Right lobe of liver (tissue), 6 donors: ENCODE results near the gene KRTAP5-7. TPM values are rescaled to one million over a fixed set of nuclear protein-coding genes. Genes with fewer than 3 reads are reported as not detected.

Experiments
- ATAC-seq, 4 donors: fragments of 200-7000 bp; cut with Tn5 transposase; one replicate each; pipeline ENCODE4 v1.9.1; 2020; ENCODE audit warnings: mild to moderate bottlenecking in 4 of 4, moderate library complexity in 4 of 4
- DNase-seq, 3 donors: peaks; one replicate each; pipeline ENCODE4 v3.0.0-alpha.2; 2020
- H3K27ac ChIP-seq, 3 donors: fragments of 200-600 bp; one replicate each; pipeline ENCODE4 v1.8.0; 2022
- H3K27me3 ChIP-seq, 2 donors: fragments of 200-600 bp; one replicate each; pipeline ENCODE4 v1.8.0; 2022
- H3K36me3 ChIP-seq, 4 donors: fragments of 200-600 bp; sonication (generic) in 1 of 4; one replicate each; pipeline versions ENCODE4 v1.5.1 to v1.8.0; 2017 to 2022; ENCODE audit warnings: control low read depth in 1 of 4
- H3K4me1 ChIP-seq, 4 donors: fragments of 200-600 bp; sonication (generic) in 1 of 4; one replicate each; pipeline versions ENCODE4 v1.5.1 to v1.8.0; 2017 to 2022; ENCODE audit warnings: control low read depth in 1 of 4
- H3K4me3 ChIP-seq, 3 donors: fragments of 200-600 bp; one replicate each; pipeline ENCODE4 v1.8.0; 2022
- H3K9me3 ChIP-seq, 4 donors: fragments of 200-600 bp; sonication (generic) in 1 of 4; one replicate each; pipeline versions ENCODE4 v1.5.1 to v1.8.0; 2017 to 2022; ENCODE audit warnings: control low read depth in 1 of 4
- POLR2A ChIP-seq: fragments of 450-650 bp; IDR thresholded peaks from one replicate; pipeline ENCODE4 v1.6.1; 2017; ENCODE audit warnings: antibody characterized with exemption, mild to moderate bottlenecking
- WGBS: methylation state at CpG from one replicate; pipeline ENCODE4 v1.1.6; 2018; ENCODE audit warnings: low coverage, low lambda C conversion rate; ENCODE audit not compliant: insufficient coverage; ENCODE audit errors: missing lambda C conversion rate; 5-methylcytosine and 5-hydroxymethylcytosine counted together
- intact Hi-C, 2 donors: fragments of 100-400 bp; cut with DNase I; formaldehyde crosslinking; loops; one replicate each; pipeline versions ENCODE4 v1.11.2 to v1.14.1; 2022
- total RNA-seq, 6 experiments: library from RNA; depleted of rRNA in 2 of 6; stranded (reverse); fragments of >200 nt in 2 of 6; fragmentation: NEBNext Ultra II Directional in 3 of 6; extraction: Animal tissue kit (Norgen Biotek cat#: 25700) in 3 of 6; gene quantifications; one replicate each; pipeline versions ENCODE4 v1.1.0 to v1.2.4, GENCODE V29; 2016 to 2023
- TF ChIP-seq, protein P1 (sequence below), 4 donors: fragments of 200-600 bp in 3 of 4; fragments of 450-650 bp in 1 of 4; IDR thresholded peaks; one replicate each; pipeline versions ENCODE4 v1.5.1 to v1.8.0; 2016 to 2022; ENCODE audit warnings: antibody characterized with exemption in 4 of 4, mild to moderate bottlenecking in 2 of 4
- donor health status: DM: no; HTN: yes; CAD: no.
- donor health status: DM: no; HTN: no; CAD: no.
- donor health status: DM: no; HTN: no; CAD: no.
- donor health status: DM: no; HTN: yes; CAD: no.
- donor health status: DM: no; HTN: yes; CAD: no.

Gene KRTAP5-7
- total RNA-seq, 6 experiments from 2014 or later: 0.18 to 3.9 (median 0.23) TPM; not detected in 2

DNA sequence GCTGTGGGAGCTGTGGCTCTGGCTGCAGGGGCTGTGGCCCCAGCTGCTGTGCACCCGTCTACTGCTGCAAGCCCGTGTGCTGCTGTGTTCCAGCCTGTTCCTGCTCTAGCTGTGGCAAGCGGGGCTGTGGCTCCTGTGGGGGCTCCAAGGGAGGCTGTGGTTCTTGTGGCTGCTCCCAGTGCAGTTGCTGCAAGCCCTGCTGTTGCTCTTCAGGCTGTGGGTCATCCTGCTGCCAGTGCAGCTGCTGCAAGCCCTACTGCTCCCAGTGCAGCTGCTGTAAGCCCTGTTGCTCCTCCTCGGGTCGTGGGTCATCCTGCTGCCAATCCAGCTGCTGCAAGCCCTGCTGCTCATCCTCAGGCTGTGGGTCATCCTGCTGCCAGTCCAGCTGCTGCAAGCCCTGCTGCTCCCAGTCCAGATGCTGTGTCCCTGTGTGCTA lies 21.7 kb downstream of the KRTAP5-7 start:
- Histone ChIP-seq H3K36me3 (no peaks in the 10 kb centered on the region), H3K9me3 (no peaks in the 10 kb centered on the region), H3K27me3 (no peaks in the 10 kb centered on the region), H3K4me3 (no peak overlapping the region), H3K4me1 (no peaks in the 10 kb centered on the region), H3K27ac (no peak overlapping the region)
- TF ChIP-seq, protein P1, sequence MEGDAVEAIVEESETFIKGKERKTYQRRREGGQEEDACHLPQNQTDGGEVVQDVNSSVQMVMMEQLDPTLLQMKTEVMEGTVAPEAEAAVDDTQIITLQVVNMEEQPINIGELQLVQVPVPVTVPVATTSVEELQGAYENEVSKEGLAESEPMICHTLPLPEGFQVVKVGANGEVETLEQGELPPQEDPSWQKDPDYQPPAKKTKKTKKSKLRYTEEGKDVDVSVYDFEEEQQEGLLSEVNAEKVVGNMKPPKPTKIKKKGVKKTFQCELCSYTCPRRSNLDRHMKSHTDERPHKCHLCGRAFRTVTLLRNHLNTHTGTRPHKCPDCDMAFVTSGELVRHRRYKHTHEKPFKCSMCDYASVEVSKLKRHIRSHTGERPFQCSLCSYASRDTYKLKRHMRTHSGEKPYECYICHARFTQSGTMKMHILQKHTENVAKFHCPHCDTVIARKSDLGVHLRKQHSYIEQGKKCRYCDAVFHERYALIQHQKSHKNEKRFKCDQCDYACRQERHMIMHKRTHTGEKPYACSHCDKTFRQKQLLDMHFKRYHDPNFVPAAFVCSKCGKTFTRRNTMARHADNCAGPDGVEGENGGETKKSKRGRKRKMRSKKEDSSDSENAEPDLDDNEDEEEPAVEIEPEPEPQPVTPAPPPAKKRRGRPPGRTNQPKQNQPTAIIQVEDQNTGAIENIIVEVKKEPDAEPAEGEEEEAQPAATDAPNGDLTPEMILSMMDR (IDR thresholded peaks at IDR 0.05): no peak
- no peak for TF ChIP-seq POLR2A
- 20% methylated on average over 1 of the region's 5 CpGs for WGBS
- intact Hi-C loops: no loop called here
- ATAC-seq: no peak
- no peak for DNase-seq

DNA sequence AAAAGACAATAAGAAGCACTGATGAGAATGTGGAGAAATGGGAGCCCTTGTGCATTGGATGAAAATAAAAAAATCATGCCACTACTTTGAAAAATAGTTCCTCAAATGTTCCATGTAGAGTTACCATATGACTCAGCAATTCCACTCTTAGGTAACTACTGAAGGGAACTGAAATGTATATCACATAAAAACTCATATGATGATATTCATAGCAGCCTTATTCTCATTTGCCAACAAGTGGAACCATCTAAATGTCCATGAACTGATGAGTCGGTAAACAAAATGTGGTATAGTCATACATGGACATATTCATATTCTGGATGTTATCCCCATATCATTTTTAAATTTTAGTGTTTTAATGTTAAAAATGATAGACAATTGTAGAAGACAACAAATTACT lies 24.6 kb downstream of the KRTAP5-7 start:
- H3K36me3 ChIP-seq: no peaks in the 10 kb centered on the region
- WGBS: 80% methylated on average over 1 of the region's 1 CpG
- H3K27ac ChIP-seq: no peak overlapping the region
- intact Hi-C loops: no loop called here
- no peak overlapping the region for H3K4me3 ChIP-seq
- H3K27me3 ChIP-seq: no peaks in the 10 kb centered on the region
- TF ChIP-seq, protein P1 (IDR thresholded peaks at IDR 0.05): no peak
- no peak for TF ChIP-seq POLR2A
- ATAC-seq (no peak), DNase-seq (no peak)
- no peaks in the 10 kb centered on the region for H3K9me3 ChIP-seq
- H3K4me1 ChIP-seq: no peaks in the 10 kb centered on the region

DNA sequence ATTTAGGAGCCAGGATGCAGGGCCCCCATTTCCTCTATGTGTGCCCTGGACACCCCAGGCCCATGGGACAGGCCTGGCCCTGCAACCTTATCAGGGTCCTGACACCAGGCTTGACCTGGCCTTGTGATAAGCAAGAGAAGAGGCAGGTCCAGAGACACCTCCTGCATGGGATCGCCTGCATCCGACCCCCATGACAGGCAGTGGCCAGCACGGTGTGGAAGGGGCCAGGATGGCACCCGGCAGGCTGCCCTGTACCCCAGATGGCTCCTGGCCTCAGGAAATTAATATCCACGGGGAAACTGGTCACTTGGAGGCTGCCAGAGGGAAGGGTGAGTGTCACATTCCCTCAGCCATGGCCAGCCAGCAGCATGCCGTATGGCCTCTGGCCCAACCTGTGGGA lies 27.9 kb downstream of the KRTAP5-7 start:
- H3K27me3 ChIP-seq: no peaks in the 10 kb centered on the region
- H3K4me3 ChIP-seq: no peak overlapping the region
- H3K9me3 ChIP-seq: no peaks in the 10 kb centered on the region
- no peak overlapping the region for H3K27ac ChIP-seq
- H3K4me1 ChIP-seq: no peaks in the 10 kb centered on the region
- intact Hi-C loops: no loop called here
- no peak for TF ChIP-seq POLR2A
- TF ChIP-seq, protein P1 (IDR thresholded peaks at IDR 0.05): no peak
- no peaks in the 10 kb centered on the region for H3K36me3 ChIP-seq
- no CpG with 5 or more reads among the region's 6 CpGs for WGBS
- DNase-seq (no peak), ATAC-seq (peak in 1 of 4 donors; percentile 20)

DNA sequence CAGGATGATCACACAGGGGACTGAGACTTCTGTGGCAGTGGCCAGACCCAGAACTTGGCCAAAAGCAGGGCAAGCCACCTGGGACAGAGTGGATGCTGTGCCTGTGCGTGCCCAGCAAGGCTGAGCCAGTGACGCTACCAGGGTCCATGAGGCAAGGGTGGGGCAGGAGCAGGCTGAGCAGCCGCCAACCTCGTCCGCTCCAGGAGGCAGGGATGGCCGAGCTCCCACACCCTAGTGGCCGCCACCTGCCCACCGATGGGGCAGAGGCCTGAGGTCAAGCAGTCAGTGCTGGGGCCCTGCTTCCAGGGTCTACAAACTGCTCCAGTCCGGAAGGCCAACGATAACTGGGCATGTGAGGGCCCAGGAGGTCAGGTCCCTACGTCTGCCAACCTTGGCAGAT lies 28.4 kb downstream of the KRTAP5-7 start:
- Histone ChIP-seq H3K4me1 (no peaks in the 10 kb centered on the region), H3K4me3 (no peak overlapping the region), H3K27me3 (no peaks in the 10 kb centered on the region), H3K27ac (no peak overlapping the region), H3K36me3 (no peaks in the 10 kb centered on the region), H3K9me3 (no peaks in the 10 kb centered on the region)
- DNase-seq (no peak), ATAC-seq (peak in 1 of 4 donors; percentile 29)
- intact Hi-C loops: no loop called here
- no peak for TF ChIP-seq POLR2A
- TF ChIP-seq, protein P1 (IDR thresholded peaks at IDR 0.05): no peak
- WGBS: 95% methylated on average over 3 of the region's 11 CpGs

DNA sequence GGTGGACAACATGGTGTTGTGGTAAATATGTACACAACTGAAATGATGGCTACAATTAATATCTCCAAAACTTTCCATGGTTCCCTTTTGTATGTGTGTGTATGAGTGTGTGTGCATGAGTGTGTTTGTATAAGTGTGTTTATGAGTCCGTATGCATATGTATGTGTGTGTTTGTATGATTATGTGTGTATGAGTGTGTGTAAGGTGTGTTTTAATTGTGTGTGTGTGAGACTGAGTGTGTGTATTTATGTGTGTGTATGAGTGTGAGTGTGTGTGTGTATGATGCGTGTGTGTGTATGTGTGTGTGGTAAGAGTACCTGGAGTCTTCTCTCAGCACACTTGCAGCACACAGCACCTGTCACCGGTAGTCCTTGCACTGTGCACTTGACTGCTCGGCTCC lies 29.0 kb downstream of the KRTAP5-7 start:
- H3K36me3 ChIP-seq: no peaks in the 10 kb centered on the region
- ATAC-seq: no peak
- DNase-seq: no peak
- no peaks in the 10 kb centered on the region for H3K4me1 ChIP-seq
- intact Hi-C loops: no loop called here
- no peak overlapping the region for H3K4me3 ChIP-seq
- H3K27ac ChIP-seq: no peak overlapping the region
- TF ChIP-seq, protein P1 (IDR thresholded peaks at IDR 0.05): no peak
- no peak for TF ChIP-seq POLR2A
- WGBS: 93% methylated on average over 3 of the region's 4 CpGs
- H3K9me3 ChIP-seq: no peaks in the 10 kb centered on the region
- no peaks in the 10 kb centered on the region for H3K27me3 ChIP-seq
